ENCODE results near the gene CHSY1. TPM values are rescaled to one million over a fixed set of nuclear protein-coding genes. Genes with fewer than 3 reads are reported as not detected.

CHSY1 gene
- total and polyA plus RNA-seq, 2 donors (not counting 1 experiment from before 2014, with no cell fraction given) = 4.7 to 20.3 TPM

GRCh38 chr15:101237251-101237650, 14.6 kb downstream of the CHSY1 start:
- intact Hi-C loops (cut with micrococcal nuclease) = no loop called here
- peaks cover 39% of the 10 kb centered on the region for H3K4me1 Mint-ChIP-seq
- H3K4me2 ChIP-seq (replicated peaks; ENCODE audit: low read depth, low read length, poor library complexity, severe bottlenecking) = no peak overlapping the region
- CTCF ChIA-PET = interaction anchor here (0.7 kb wide), 1 partner anchor 236 kb away, joined by 4 read pairs; no protein-coding TSS in a partner anchor
- peaks cover 22 to 25% of the 10 kb centered on the region in 2 donors for H3K4me1 ChIP-seq (ENCODE audit: control insufficient read depth in 2 of 2, insufficient read depth in 2 of 2, low read length in 2 of 2)
- no peak overlapping the region for H3K27ac Mint-ChIP-seq
- no peak overlapping the region for H2AFZ ChIP-seq (ENCODE audit: insufficient read depth, low read depth, low read length, poor library complexity, severe bottlenecking)
- H3K9me3 ChIP-seq (ENCODE audit: control extremely low read depth in 1 of 3, control insufficient read depth in 2 of 3, insufficient read depth in 1 of 3, low read length in 2 of 3) = no peaks in the 10 kb centered on the region
- no peaks in the 10 kb centered on the region for H3K9me3 Mint-ChIP-seq (ENCODE audit: insufficient read depth)
- 98% methylated on average over 12 of the region's 12 CpGs for WGBS (ENCODE audit: insufficient coverage)
- peaks cover 6 to 19% of the 10 kb centered on the region in 2 experiments for H3K36me3 ChIP-seq (replicated peaks in 1 of 2; ENCODE audit: control extremely low read depth in 1 of 2, control insufficient read depth in 1 of 2, extremely low read depth in 1 of 2, insufficient read depth in 2 of 2, low read length in 1 of 2)
- H3K4me3 Mint-ChIP-seq = no peak overlapping the region
- peaks cover 96% of the 10 kb centered on the region for H3K79me2 ChIP-seq (ENCODE audit: control insufficient read depth, insufficient read depth, low read length)
- H3K4me3 ChIP-seq (ENCODE audit: control extremely low read depth in 1 of 5, extremely low read depth in 1 of 5, insufficient read depth in 1 of 5, low read depth in 2 of 5, low read length in 4 of 5) = no peak overlapping the region
- POLR2A ChIA-PET = interaction anchor here (0.7 kb wide), 1 partner anchor 175 kb away, joined by 3 read pairs; no protein-coding TSS in a partner anchor
- no peak overlapping the region for H3K9ac ChIP-seq (ENCODE audit: low read length)
- H3K27me3 ChIP-seq (replicated peaks in 1 of 4; ENCODE audit: control extremely low read depth in 1 of 4, control insufficient read depth in 3 of 4, insufficient read depth in 4 of 4, low read length in 3 of 4) = no peaks in the 10 kb centered on the region
- peaks cover 28% of the 10 kb centered on the region for H4K20me1 ChIP-seq (ENCODE audit: control insufficient read depth, insufficient read depth, low read length, poor library complexity, severe bottlenecking)
- no peaks in the 10 kb centered on the region for H3K27me3 Mint-ChIP-seq
- TF ChIP-seq EZH2 (IDR thresholded peaks at IDR 0.05; ENCODE audit: borderline replicate concordance, insufficient read depth, low read depth, low read length, poor library complexity, severe bottlenecking) (no peak), CTCF (IDR thresholded peaks at IDR 0.05) (no peak)
- DNase-seq (no peak), ATAC-seq (ENCODE audit: low read depth) (no peak)
- H3K27ac ChIP-seq (ENCODE audit: low read length in 2 of 2) = no peak overlapping the region

DNA sequence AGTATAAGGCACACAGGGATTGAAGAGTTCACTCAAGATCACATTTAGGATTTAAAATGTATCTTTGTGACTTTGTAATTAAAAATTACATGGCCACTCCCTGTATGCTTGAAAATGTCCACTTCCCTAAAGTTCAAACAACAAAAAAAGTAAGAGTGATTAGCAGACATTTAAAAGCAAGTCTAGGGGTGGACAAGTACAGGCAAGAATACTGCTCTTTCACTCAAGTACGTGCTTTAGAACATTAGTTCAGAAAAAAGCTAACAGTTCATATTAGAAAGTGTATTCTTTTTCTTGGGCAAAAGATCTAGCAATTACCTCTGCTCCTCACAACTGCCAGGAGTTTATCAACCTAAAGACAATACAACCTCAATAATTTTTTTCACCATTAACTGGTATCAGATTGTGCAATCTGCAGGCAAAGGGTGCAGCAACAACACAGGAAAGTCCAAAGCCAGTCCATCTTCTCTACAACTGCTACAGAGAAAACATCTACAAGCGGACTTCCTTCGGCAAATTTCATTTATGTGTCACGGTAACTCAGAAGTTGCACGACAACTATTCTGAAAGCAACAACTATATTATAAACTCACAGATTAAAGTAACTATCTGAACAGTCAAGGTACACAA, 18.1 kb downstream of the CHSY1 start:
- no peak for TF ChIP-seq CTCF (IDR thresholded peaks at IDR 0.05)
- TF ChIP-seq EZH2 (IDR thresholded peaks at IDR 0.05; ENCODE audit: borderline replicate concordance, insufficient read depth, low read depth, low read length, poor library complexity, severe bottlenecking) = no peak
- intact Hi-C loops (cut with micrococcal nuclease) = loop anchor here (5.0 kb wide), 1 partner anchor 36 kb away; no protein-coding TSS in a partner anchor
- ATAC-seq (ENCODE audit: low read depth) (no peak), DNase-seq (no peak)
- Mint-ChIP-seq H3K9me3 (ENCODE audit: insufficient read depth) (peaks cover 3% of the 10 kb centered on the region), H3K4me1 (peaks cover 15% of the 10 kb centered on the region), H3K4me3 (no peak overlapping the region), H3K27ac (no peak overlapping the region), H3K27me3 (no peaks in the 10 kb centered on the region)
- Histone ChIP-seq H3K4me2 (replicated peaks; ENCODE audit: low read depth, low read length, poor library complexity, severe bottlenecking) (no peak overlapping the region), H4K20me1 (ENCODE audit: control insufficient read depth, insufficient read depth, low read length, poor library complexity, severe bottlenecking) (peaks cover 34% of the 10 kb centered on the region), H3K27ac (ENCODE audit: low read length in 2 of 2) (no peak overlapping the region), H3K27me3 (replicated peaks in 1 of 4; ENCODE audit: control extremely low read depth in 1 of 4, control insufficient read depth in 3 of 4, insufficient read depth in 4 of 4, low read length in 3 of 4) (no peaks in the 10 kb centered on the region), H3K4me1 (ENCODE audit: control insufficient read depth in 2 of 2, insufficient read depth in 2 of 2, low read length in 2 of 2) (no peaks in the 10 kb centered on the region), H3K9ac (ENCODE audit: low read length) (no peak overlapping the region), H3K9me3 (ENCODE audit: control extremely low read depth in 1 of 3, control insufficient read depth in 2 of 3, insufficient read depth in 1 of 3, low read length in 2 of 3) (peaks cover 0 to 8% (median 3%) of the 10 kb centered on the region in 3 donors), H3K79me2 (ENCODE audit: control insufficient read depth, insufficient read depth, low read length) (peaks cover 97% of the 10 kb centered on the region), H3K36me3 (replicated peaks in 1 of 2; ENCODE audit: control extremely low read depth in 1 of 2, control insufficient read depth in 1 of 2, extremely low read depth in 1 of 2, insufficient read depth in 2 of 2, low read length in 1 of 2) (peaks cover 6 to 25% of the 10 kb centered on the region in 2 experiments), H3K4me3 (ENCODE audit: control extremely low read depth in 1 of 5, extremely low read depth in 1 of 5, insufficient read depth in 1 of 5, low read depth in 2 of 5, low read length in 4 of 5) (no peak overlapping the region), H2AFZ (ENCODE audit: insufficient read depth, low read depth, low read length, poor library complexity, severe bottlenecking) (no peak overlapping the region)
- ChIA-PET CTCF (no interaction called here), POLR2A (no interaction called here)
- WGBS (ENCODE audit: insufficient coverage) = 100% methylated on average over 4 of the region's 5 CpGs
